ENCODE measurements around the gene ECSCR. TPM values are rescaled to one million over a fixed set of nuclear protein-coding genes. Genes with fewer than 3 reads are reported as not detected.

ECSCR gene
- total and polyA plus RNA-seq, 10 of the 15 experiments (the other 5 are each of a cell fraction or from before 2014, with no cell fraction given): 0.15 to 0.83 (median 0.23) TPM; not detected in 3

- peak; percentile 78 for TF ChIP-seq IKZF1 (conservative IDR thresholded peaks at IDR 0.05)
- TF ChIP-seq RCOR1 (conservative IDR thresholded peaks at IDR 0.05; ENCODE audit: low read depth, low read length): no peak
- TF ChIP-seq MXI1 (IDR thresholded peaks at IDR 0.05; ENCODE audit: low read depth, low read length): no peak
- TF ChIP-seq HDAC2 (IDR thresholded peaks at IDR 0.05): no peak
- TF ChIP-seq E2F4 (IDR thresholded peaks at IDR 0.05; ENCODE audit: low read depth, low read length): no peak
- TF ChIP-seq PRDM15 (CRISPR knock-in tag; IDR thresholded peaks at IDR 0.05): no peak
- no peak for TF ChIP-seq POLR2A (IDR thresholded peaks at IDR 0.05; ENCODE audit: low read depth, low read length)
- TF ChIP-seq BMI1 (IDR thresholded peaks at IDR 0.05; ENCODE audit: borderline replicate concordance): peak; percentile 67; the same call in 1 of the 2 replicates
- no peak for TF ChIP-seq FOS (IDR thresholded peaks at IDR 0.05; ENCODE audit: borderline replicate concordance, extremely low read depth, insufficient read length)
- TF ChIP-seq SMC3 (IDR thresholded peaks at IDR 0.05; ENCODE audit: borderline replicate concordance, low read length): no peak
- peak; percentile 20; the same call in 1 of the 3 replicates for TF ChIP-seq POU2F2 (IDR thresholded peaks at IDR 0.05; ENCODE audit: borderline replicate concordance, low read depth, low read length)
- no peak for TF ChIP-seq RFX5 (IDR thresholded peaks at IDR 0.05; ENCODE audit: low read depth, low read length)
- no peak for TF ChIP-seq TCF12 (IDR thresholded peaks at IDR 0.05; ENCODE audit: low read depth, low read length)
- TF ChIP-seq PAX8 (IDR thresholded peaks at IDR 0.05): no peak
- TF ChIP-seq BHLHE40 (IDR thresholded peaks at IDR 0.05; ENCODE audit: borderline replicate concordance in 1 of 2, low read depth in 2 of 2, low read length in 1 of 2): peak; percentile 46 to 58; a peak in 3 of 4 replicates
- no peak for TF ChIP-seq SIN3A (IDR thresholded peaks at IDR 0.05; ENCODE audit: low read depth, low read length)
- TF ChIP-seq TBL1XR1 (IDR thresholded peaks at IDR 0.05; ENCODE audit: low read depth, low read length): no peak
- no peak for TF ChIP-seq ZBTB33 (IDR thresholded peaks at IDR 0.05)
- peak; percentile 57; the same call in 1 of the 2 replicates for TF ChIP-seq NFIC (IDR thresholded peaks at IDR 0.05; ENCODE audit: low read depth, low read length)
- no peak for TF ChIP-seq ZSCAN29 (IDR thresholded peaks at IDR 0.05)
- no peak for TF ChIP-seq ZNF207 (IDR thresholded peaks at IDR 0.05; ENCODE audit: borderline replicate concordance)
- no peak for TF ChIP-seq ZNF24 (IDR thresholded peaks at IDR 0.05)
- TF ChIP-seq BCL11A (IDR thresholded peaks at IDR 0.05; ENCODE audit: low read depth, low read length): peak; percentile 80
- TF ChIP-seq NR2C1 (IDR thresholded peaks at IDR 0.05): no peak
- no peak for TF ChIP-seq MAX (IDR thresholded peaks at IDR 0.05; ENCODE audit: low read depth, low read length)
- TF ChIP-seq IRF4 (IDR thresholded peaks at IDR 0.05; ENCODE audit: low read depth, low read length): peak; percentile 59; the same call in 1 of the 2 replicates
Observed at GRCh38 chr5:139453683-139454567, 8.6 kb downstream of the ECSCR start (continued).

Data from GM12878 (cell line).